ENCODE measurements around the gene TOX2. TPM values are rescaled to one million over a fixed set of nuclear protein-coding genes. Genes with fewer than 3 reads are reported as not detected.
A peak's percentile ranks its signal among the peaks of the same experiment; 100 is the strongest.

The TOX2 gene
- 4.1 TPM for polyA plus RNA-seq (ENCODE audit: insufficient read length)

GRCh38 chr20:43914311-43915210 lies at the start of gene TOX2:
TSS of gene TOX2 (plus strand) at chr20:43914852. CDS start at chr20:43914892, 40 bp downstream.
- DNase-seq, result no peak

GRCh38 chr20:43868091-43868490 lies 46.6 kb upstream of the TOX2 start:
- DNase-seq, result no peak

- DNase-seq, result no peak
These were observed 44.2 kb upstream of the TOX2 start for GRCh38 chr20:43870484-43870883.

- DNase-seq, result peak; percentile 37
These were observed 35.9 kb upstream of the TOX2 start for GRCh38 chr20:43878776-43879175.

- DNase-seq, result no peak
These were observed 20.7 kb upstream of the TOX2 start for GRCh38 chr20:43893930-43894329.

- DNase-seq, result no peak
These were observed 20.2 kb upstream of the TOX2 start for GRCh38 chr20:43894491-43894890.

GRCh38 chr20:43895235-43895634 lies 19.4 kb upstream of the TOX2 start:
- DNase-seq, result no peak

- no peak for DNase-seq
These were observed 15.2 kb upstream of the TOX2 start for GRCh38 chr20:43899274-43900120.

GRCh38 chr20:43900121-43900466 lies 14.6 kb upstream of the TOX2 start:
- peak; percentile 19 for DNase-seq

GRCh38 chr20:43900496-43900895 lies 14.2 kb upstream of the TOX2 start:
- DNase-seq, result peak; percentile 60

GRCh38 chr20:43901296-43901695 lies 13.4 kb upstream of the TOX2 start:
- DNase-seq, result no peak

- no peak for DNase-seq
These were observed 10.5 kb upstream of the TOX2 start for GRCh38 chr20:43903953-43904826.

- no peak for DNase-seq
These were observed 9.8 kb upstream of the TOX2 start for GRCh38 chr20:43904827-43905177.

GRCh38 chr20:43906505-43907034 lies 8.1 kb upstream of the TOX2 start:
- DNase-seq, result no peak

GRCh38 chr20:43909211-43909610 lies 5.4 kb upstream of the TOX2 start:
- no peak for DNase-seq

GRCh38 chr20:43909720-43910119 lies 4.9 kb upstream of the TOX2 start:
- no peak for DNase-seq

- DNase-seq, result no peak
These were observed 4.1 kb upstream of the TOX2 start for GRCh38 chr20:43910564-43910963.

GRCh38 chr20:43911066-43911465 lies 3.6 kb upstream of the TOX2 start:
- DNase-seq, result no peak

GRCh38 chr20:43913291-43914025 lies 1.2 kb upstream of the TOX2 start:
- no peak for DNase-seq

- no peak for DNase-seq
These were observed 790 bp downstream of the TOX2 start for GRCh38 chr20:43915211-43916072.
